ENCODE measurements around the gene MAPK7.
"Not testable (repeated sequence)": the region's sequence is repeated elsewhere in the genome, so short reads cannot be mapped to it uniquely, and the experiment has no call there.

Gene MAPK7

DNA sequence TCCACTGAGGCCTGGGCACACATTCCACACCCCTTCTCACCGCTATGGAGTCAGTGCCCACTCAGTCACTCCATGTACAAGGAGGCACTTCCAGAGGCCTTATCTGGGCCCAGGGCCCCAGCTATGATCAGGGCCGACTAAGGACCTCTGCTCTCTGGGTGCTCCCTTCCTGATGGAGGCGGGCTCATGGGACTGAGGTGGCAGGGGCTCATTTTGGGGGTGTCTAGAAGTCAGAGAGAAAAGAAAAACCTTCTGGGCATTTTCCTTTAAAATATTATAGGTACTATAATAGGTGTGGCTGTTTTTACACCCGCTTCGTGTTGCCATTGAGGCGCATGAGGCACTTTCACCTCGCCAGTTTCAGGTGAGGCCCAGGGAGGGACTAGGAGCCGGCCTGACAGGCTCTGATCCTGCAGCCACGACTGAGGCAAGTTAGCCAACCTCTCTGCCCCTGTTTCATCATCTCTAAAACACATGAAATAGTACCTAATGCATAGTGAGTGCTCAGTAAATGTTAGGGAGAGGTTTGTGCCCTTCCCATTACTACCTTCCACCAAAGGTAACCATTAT, 30.1 kb upstream of the MAPK7 start:
- Histone ChIP-seq H3K36me3 (no peaks in the 10 kb centered on the region), H3K4me1 (ENCODE audit: control insufficient read depth in 1 of 2, insufficient read depth in 1 of 2, low read depth in 1 of 2, low read length in 1 of 2) (no peaks in the 10 kb centered on the region), H3K4me3 (ENCODE audit: low read depth in 1 of 2, low read length in 1 of 2) (no peak overlapping the region), H3K27me3 (no peaks in the 10 kb centered on the region), H3K27ac (no peak overlapping the region), H3K9me3 (no peaks in the 10 kb centered on the region)
- TF ChIP-seq, protein P1, sequence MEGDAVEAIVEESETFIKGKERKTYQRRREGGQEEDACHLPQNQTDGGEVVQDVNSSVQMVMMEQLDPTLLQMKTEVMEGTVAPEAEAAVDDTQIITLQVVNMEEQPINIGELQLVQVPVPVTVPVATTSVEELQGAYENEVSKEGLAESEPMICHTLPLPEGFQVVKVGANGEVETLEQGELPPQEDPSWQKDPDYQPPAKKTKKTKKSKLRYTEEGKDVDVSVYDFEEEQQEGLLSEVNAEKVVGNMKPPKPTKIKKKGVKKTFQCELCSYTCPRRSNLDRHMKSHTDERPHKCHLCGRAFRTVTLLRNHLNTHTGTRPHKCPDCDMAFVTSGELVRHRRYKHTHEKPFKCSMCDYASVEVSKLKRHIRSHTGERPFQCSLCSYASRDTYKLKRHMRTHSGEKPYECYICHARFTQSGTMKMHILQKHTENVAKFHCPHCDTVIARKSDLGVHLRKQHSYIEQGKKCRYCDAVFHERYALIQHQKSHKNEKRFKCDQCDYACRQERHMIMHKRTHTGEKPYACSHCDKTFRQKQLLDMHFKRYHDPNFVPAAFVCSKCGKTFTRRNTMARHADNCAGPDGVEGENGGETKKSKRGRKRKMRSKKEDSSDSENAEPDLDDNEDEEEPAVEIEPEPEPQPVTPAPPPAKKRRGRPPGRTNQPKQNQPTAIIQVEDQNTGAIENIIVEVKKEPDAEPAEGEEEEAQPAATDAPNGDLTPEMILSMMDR (IDR thresholded peaks at IDR 0.05) = no peak

DNA sequence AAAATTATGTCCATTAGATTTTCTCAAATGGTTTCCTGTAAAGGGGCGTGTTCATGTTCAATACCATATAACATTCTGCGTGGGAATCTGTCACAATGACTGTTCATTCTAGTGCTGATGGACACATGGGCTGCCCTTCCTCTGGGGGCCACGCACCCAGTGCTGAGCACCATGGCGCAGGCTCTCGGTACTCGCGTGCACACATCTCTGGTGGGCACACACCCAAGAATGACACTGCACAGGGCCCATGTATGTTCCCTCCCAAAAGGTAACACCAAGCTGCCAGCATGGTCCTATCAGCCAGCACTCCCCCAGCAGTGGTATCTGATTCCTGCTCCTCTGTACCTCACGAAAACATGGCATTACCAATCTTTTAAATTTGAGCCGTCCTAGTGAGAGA, 29.5 kb upstream of the MAPK7 start:
- Histone ChIP-seq H3K4me3 (ENCODE audit: low read depth in 1 of 2, low read length in 1 of 2) (no peak overlapping the region), H3K36me3 (no peaks in the 10 kb centered on the region), H3K9me3 (no peaks in the 10 kb centered on the region), H3K27me3 (no peaks in the 10 kb centered on the region), H3K27ac (no peak overlapping the region), H3K4me1 (ENCODE audit: control insufficient read depth in 1 of 2, insufficient read depth in 1 of 2, low read depth in 1 of 2, low read length in 1 of 2) (no peaks in the 10 kb centered on the region)
- TF ChIP-seq, protein P1 (IDR thresholded peaks at IDR 0.05) = no peak

DNA sequence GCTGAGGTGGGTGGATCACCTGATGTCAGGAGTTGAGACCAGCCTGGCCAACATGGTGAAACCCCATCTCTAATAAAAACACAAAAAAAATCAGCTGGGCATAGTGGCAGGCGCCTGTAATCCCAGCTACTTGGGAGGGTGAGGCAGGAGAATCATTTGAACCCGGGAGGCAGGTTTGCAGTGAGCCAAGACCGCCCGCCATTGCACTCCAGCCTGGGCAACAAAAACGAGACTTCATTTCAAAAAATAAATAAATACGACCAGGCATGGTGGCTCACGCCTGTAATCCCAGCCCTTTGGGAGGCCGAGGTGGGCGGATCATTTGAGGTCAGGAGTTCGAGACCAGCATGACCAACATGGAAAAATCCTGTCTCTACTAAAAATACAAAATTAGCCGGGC, 24.9 kb upstream of the MAPK7 start:
- H3K4me3 ChIP-seq (ENCODE audit: low read depth in 1 of 2, low read length in 1 of 2); H3K4me1 ChIP-seq (ENCODE audit: control insufficient read depth in 1 of 2, insufficient read depth in 1 of 2, low read depth in 1 of 2, low read length in 1 of 2); H3K27ac ChIP-seq; H3K9me3 ChIP-seq; H3K27me3 ChIP-seq; H3K36me3 ChIP-seq: not testable (repeated sequence)

DNA sequence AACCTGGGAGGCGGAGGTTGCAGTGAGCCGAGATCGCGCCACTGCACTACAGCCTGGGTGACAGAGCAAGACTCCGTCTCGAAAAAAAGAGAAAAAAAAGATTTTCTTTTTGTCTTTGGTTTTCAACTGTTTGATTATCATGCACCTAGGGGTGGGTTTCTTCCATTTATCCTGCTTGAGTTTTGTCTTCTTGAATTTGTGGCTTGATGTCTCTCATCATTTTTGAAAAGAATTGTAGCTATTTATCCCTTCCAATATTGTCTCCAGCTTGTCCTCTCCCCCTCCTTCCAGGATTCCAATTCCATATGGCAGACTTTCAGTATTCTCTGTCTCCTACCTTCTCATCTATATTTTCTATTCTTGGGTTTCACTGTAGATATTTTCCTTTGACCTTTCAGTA, 23.6 kb upstream of the MAPK7 start:
- Histone ChIP-seq H3K9me3 (no peaks in the 10 kb centered on the region), H3K36me3 (no peaks in the 10 kb centered on the region), H3K4me1 (ENCODE audit: control insufficient read depth in 1 of 2, insufficient read depth in 1 of 2, low read depth in 1 of 2, low read length in 1 of 2) (no peaks in the 10 kb centered on the region), H3K4me3 (ENCODE audit: low read depth in 1 of 2, low read length in 1 of 2) (no peak overlapping the region), H3K27me3 (peaks cover 2% of the 10 kb centered on the region), H3K27ac (no peak overlapping the region)
- TF ChIP-seq, protein P1 (IDR thresholded peaks at IDR 0.05) = no peak

DNA sequence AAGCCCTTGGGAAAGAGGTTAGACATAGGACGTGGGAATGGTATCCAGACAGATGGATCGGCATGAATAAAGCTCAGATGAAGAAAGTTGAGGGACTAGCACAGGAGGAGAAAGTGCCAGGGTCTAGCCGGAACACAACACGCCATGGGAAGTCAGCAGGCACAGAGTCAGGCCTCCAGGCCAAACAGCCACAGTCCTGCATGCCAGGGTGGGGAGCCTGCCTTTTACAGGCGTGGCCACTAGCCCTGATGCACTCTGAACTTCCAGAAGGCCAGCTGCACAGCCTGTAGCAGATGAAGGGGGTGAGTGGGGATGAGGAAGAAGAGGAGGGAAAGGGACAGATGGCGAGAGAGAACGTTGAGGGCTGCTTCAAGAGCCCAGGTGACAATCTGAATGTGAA, 20.9 kb upstream of the MAPK7 start:
- TF ChIP-seq, protein P1 (IDR thresholded peaks at IDR 0.05) = no peak
- Histone ChIP-seq H3K36me3 (no peaks in the 10 kb centered on the region), H3K9me3 (no peaks in the 10 kb centered on the region), H3K4me3 (ENCODE audit: low read depth in 1 of 2, low read length in 1 of 2) (no peak overlapping the region), H3K27me3 (peaks cover 16% of the 10 kb centered on the region), H3K27ac (no peak overlapping the region), H3K4me1 (ENCODE audit: control insufficient read depth in 1 of 2, insufficient read depth in 1 of 2, low read depth in 1 of 2, low read length in 1 of 2) (peaks cover 5 to 8% of the 10 kb centered on the region in 2 experiments)

DNA sequence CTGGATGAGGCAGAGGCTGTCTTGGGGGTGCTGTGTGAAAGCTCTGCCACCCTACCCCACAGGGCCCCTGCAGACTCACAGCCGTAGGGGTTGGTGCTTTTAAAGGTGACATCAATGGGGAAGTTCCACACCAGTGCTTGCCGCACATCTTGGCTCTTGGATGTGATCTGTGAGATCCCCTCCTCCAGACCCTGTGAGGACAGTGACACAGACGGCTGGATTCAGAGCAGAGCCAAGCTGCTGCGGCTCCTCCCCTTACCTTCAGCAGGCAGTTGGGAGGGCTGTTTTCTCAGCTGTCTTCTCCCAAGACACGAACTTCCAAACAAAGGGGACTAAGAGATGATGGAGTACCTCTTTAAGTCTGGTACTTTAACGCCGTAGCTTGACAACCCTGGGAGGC, 20.5 kb upstream of the MAPK7 start:
- no peak overlapping the region for H3K4me3 ChIP-seq (ENCODE audit: low read depth in 1 of 2, low read length in 1 of 2)
- no peaks in the 10 kb centered on the region for H3K36me3 ChIP-seq
- H3K9me3 ChIP-seq = no peaks in the 10 kb centered on the region
- TF ChIP-seq, protein P1 (IDR thresholded peaks at IDR 0.05) = no peak
- no peak overlapping the region for H3K27ac ChIP-seq
- peaks cover 17% of the 10 kb centered on the region for H3K27me3 ChIP-seq
- peaks cover 7 to 12% of the 10 kb centered on the region in 2 experiments for H3K4me1 ChIP-seq (ENCODE audit: control insufficient read depth in 1 of 2, insufficient read depth in 1 of 2, low read depth in 1 of 2, low read length in 1 of 2)
